ENCODE data around the gene ESRRB.

ESRRB gene

DNA sequence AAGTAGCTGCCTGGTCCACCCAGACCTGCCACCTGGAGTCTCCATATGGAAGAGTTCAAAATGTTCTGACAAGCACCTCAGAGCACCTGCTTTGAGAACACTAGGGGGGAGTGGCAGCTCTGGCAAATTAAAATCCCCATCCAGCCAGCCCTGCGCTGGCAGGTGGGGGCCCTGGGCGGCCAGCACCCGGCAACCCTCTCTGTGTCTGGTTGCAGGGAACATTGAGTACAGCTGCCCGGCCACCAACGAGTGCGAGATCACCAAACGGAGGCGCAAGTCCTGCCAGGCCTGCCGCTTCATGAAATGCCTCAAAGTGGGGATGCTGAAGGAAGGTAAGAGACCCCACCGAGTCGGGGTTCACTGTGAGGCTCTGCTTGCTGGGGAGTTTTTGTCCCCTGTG lies 86.4 kb downstream of the ESRRB start:
- DNase-seq (ENCODE audit: low read depth), result no peak
- no peak overlapping the region for H3K4me3 ChIP-seq (ENCODE audit: low read depth, low read length)
- no peak for TF ChIP-seq MYC (IDR thresholded peaks at IDR 0.05; ENCODE audit: low read depth, low read length)
- TF ChIP-seq POLR2A (IDR thresholded peaks at IDR 0.05; ENCODE audit: extremely low read depth, insufficient read length), result no peak
- TF ChIP-seq, protein P1, sequence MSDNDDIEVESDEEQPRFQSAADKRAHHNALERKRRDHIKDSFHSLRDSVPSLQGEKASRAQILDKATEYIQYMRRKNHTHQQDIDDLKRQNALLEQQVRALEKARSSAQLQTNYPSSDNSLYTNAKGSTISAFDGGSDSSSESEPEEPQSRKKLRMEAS (IDR thresholded peaks at IDR 0.05; ENCODE audit: low read depth, low read length), result no peak

DNA sequence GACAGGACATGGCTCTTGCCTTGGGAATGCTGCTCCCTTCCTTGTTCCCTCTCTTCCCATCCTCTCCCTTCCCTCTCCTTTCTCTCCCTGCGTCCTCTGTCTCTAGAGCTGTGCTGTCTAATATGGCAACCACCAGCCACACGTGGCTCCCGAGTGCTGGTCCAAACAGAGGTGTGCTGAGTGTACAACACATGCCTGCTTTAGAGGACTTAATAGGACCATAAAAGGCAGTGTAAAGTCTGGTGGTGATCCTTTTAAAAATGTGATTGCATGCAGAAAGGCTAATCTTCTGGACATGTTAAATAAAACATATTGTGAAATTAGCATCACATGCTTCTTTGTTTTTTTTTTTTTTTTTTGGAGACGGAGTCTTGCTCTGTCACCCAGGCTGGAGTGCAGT lies 87.2 kb downstream of the ESRRB start:
- H3K4me3 ChIP-seq (ENCODE audit: low read depth, low read length), result no peak overlapping the region
- TF ChIP-seq CTCF (IDR thresholded peaks at IDR 0.05; ENCODE audit: low read depth, low read length), result no peak
- no peak for TF ChIP-seq MYC (IDR thresholded peaks at IDR 0.05; ENCODE audit: low read depth, low read length)
- TF ChIP-seq, protein P1 (IDR thresholded peaks at IDR 0.05; ENCODE audit: low read depth, low read length), result no peak
- no peak for TF ChIP-seq POLR2A (IDR thresholded peaks at IDR 0.05; ENCODE audit: extremely low read depth, insufficient read length)
- DNase-seq (ENCODE audit: low read depth), result no peak

GRCh38 chr14:76464856-76465255 lies 88.9 kb downstream of the ESRRB start:
- no peak for DNase-seq (ENCODE audit: low read depth)
- TF ChIP-seq MYC (IDR thresholded peaks at IDR 0.05; ENCODE audit: low read depth, low read length) (no peak), CTCF (IDR thresholded peaks at IDR 0.05; ENCODE audit: low read depth, low read length) (no peak), POLR2A (IDR thresholded peaks at IDR 0.05; ENCODE audit: extremely low read depth, insufficient read length) (no peak)
- TF ChIP-seq, protein P1 (IDR thresholded peaks at IDR 0.05; ENCODE audit: low read depth, low read length), result no peak
- H3K4me3 ChIP-seq (ENCODE audit: low read depth, low read length), result no peak overlapping the region

GRCh38 chr14:76465664-76466063 lies 89.7 kb downstream of the ESRRB start:
- TF ChIP-seq MYC (IDR thresholded peaks at IDR 0.05; ENCODE audit: low read depth, low read length), result no peak
- TF ChIP-seq, protein P1 (IDR thresholded peaks at IDR 0.05; ENCODE audit: low read depth, low read length), result no peak
- TF ChIP-seq CTCF (IDR thresholded peaks at IDR 0.05; ENCODE audit: low read depth, low read length), result no peak
- no peak for TF ChIP-seq POLR2A (IDR thresholded peaks at IDR 0.05; ENCODE audit: extremely low read depth, insufficient read length)
- no peak overlapping the region for H3K4me3 ChIP-seq (ENCODE audit: low read depth, low read length)
- DNase-seq (ENCODE audit: low read depth), result no peak

- DNase-seq (ENCODE audit: low read depth), result no peak
- no peak overlapping the region for H3K4me3 ChIP-seq (ENCODE audit: low read depth, low read length)
- TF ChIP-seq MYC (IDR thresholded peaks at IDR 0.05; ENCODE audit: low read depth, low read length), result no peak
- TF ChIP-seq POLR2A (IDR thresholded peaks at IDR 0.05; ENCODE audit: extremely low read depth, insufficient read length), result no peak
- TF ChIP-seq, protein P1 (IDR thresholded peaks at IDR 0.05; ENCODE audit: low read depth, low read length), result no peak
- TF ChIP-seq CTCF (IDR thresholded peaks at IDR 0.05; ENCODE audit: low read depth, low read length), result no peak
Observed at GRCh38 chr14:76467711-76468155, 91.8 kb downstream of the ESRRB start.

DNA sequence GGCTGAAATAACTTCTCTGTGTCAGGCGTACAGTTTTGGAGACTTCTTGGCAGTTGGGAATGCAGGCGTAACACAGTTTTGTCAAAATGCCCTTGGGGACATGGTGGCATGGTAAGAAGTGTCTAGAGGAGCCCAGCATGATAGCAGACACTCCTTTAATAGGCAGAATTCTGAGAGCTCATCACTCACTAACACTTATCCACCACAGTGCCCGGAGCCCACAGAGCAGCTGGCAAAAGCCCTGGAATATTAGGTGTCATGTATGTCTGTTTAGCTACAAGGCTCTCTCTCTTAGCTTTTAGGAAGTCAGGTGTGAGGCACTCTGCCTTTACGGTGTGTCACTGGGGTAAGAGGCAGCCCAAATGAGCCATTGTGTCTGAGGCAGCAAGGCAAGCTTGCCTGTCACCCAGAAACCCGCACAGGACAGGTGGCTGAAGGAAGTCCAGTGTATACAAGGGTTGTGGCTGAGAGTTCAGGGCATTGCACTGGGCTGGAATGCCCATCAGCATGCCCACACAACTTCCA lies 96.3 kb downstream of the ESRRB start:
- no peak for TF ChIP-seq MYC (IDR thresholded peaks at IDR 0.05; ENCODE audit: low read depth, low read length)
- TF ChIP-seq, protein P1 (IDR thresholded peaks at IDR 0.05; ENCODE audit: low read depth, low read length), result no peak
- no peak for TF ChIP-seq POLR2A (IDR thresholded peaks at IDR 0.05; ENCODE audit: extremely low read depth, insufficient read length)
- H3K4me3 ChIP-seq (ENCODE audit: low read depth, low read length), result no peak overlapping the region
- no peak for DNase-seq (ENCODE audit: low read depth)
